ENCODE results near the gene CPXM2. TPM values are rescaled to one million over a fixed set of nuclear protein-coding genes. Genes with fewer than 3 reads are reported as not detected.

CPXM2 gene
- total and polyA plus RNA-seq, 2 donors (not counting 1 experiment from before 2014, with no cell fraction given): 3.1 to 48.1 TPM

DNA sequence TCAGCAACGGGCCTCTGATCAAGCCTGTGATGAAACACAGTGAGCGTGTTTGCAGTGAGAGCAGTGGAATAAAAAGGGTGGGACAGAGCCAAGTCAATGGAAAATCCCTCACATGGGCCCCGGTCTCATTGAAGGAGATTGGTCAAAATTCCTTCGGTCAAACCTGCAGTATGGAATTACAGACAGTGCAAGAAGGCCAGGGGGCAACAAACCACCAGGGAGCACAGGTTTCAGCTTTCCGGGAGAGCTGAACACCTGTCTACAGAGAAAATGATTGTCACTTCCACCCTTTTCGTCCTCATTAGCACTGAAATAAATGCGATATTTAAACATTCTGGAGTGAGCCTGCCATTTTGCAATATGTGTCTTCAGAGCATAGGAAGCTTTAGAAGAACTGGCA lies 132.6 kb downstream of the CPXM2 start:
- H3K4me2 ChIP-seq (ENCODE audit: extremely low read depth, insufficient read depth, low read length): no peak overlapping the region
- H3K27ac ChIP-seq (ENCODE audit: insufficient read depth, low read length): no peak overlapping the region
- no peaks in the 10 kb centered on the region for H4K20me1 ChIP-seq (ENCODE audit: control insufficient read depth, extremely low read depth, insufficient read depth, low read length)
- TF ChIP-seq EZH2 (IDR thresholded peaks at IDR 0.05; ENCODE audit: low read length, missing control alignments): no peak
- TF ChIP-seq, protein P1, sequence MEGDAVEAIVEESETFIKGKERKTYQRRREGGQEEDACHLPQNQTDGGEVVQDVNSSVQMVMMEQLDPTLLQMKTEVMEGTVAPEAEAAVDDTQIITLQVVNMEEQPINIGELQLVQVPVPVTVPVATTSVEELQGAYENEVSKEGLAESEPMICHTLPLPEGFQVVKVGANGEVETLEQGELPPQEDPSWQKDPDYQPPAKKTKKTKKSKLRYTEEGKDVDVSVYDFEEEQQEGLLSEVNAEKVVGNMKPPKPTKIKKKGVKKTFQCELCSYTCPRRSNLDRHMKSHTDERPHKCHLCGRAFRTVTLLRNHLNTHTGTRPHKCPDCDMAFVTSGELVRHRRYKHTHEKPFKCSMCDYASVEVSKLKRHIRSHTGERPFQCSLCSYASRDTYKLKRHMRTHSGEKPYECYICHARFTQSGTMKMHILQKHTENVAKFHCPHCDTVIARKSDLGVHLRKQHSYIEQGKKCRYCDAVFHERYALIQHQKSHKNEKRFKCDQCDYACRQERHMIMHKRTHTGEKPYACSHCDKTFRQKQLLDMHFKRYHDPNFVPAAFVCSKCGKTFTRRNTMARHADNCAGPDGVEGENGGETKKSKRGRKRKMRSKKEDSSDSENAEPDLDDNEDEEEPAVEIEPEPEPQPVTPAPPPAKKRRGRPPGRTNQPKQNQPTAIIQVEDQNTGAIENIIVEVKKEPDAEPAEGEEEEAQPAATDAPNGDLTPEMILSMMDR (conservative IDR thresholded peaks at IDR 0.05 in 1 of 2, IDR thresholded peaks at IDR 0.05 in 1 of 2; ENCODE audit: low read depth in 1 of 2, low read length in 2 of 2): no peak
- H3K9me3 ChIP-seq (ENCODE audit: control insufficient read depth, insufficient read depth, low read depth, low read length): no peaks in the 10 kb centered on the region
- H3K79me2 ChIP-seq (ENCODE audit: control insufficient read depth, insufficient read depth, low read length): no peaks in the 10 kb centered on the region
- no peaks in the 10 kb centered on the region for H3K4me1 ChIP-seq (ENCODE audit: control insufficient read depth, extremely low read depth, insufficient read depth, low read length)
- H2AFZ ChIP-seq (ENCODE audit: low read length): no peak overlapping the region
- H3K4me3 ChIP-seq (replicated peaks in 1 of 4; ENCODE audit: control extremely low read depth in 1 of 4, insufficient read depth in 1 of 4, low read depth in 3 of 4, low read length in 4 of 4): no peak overlapping the region
- H3K27me3 ChIP-seq (ENCODE audit: control insufficient read depth, insufficient read depth, low read length): no peaks in the 10 kb centered on the region
- no peak for DNase-seq (ENCODE audit: low read depth in 2 of 2)
- no peak overlapping the region for H3K9ac ChIP-seq (ENCODE audit: insufficient read depth, low read length)
- no peaks in the 10 kb centered on the region for H3K36me3 ChIP-seq (ENCODE audit: control insufficient read depth, insufficient read depth, low read length)

DNA sequence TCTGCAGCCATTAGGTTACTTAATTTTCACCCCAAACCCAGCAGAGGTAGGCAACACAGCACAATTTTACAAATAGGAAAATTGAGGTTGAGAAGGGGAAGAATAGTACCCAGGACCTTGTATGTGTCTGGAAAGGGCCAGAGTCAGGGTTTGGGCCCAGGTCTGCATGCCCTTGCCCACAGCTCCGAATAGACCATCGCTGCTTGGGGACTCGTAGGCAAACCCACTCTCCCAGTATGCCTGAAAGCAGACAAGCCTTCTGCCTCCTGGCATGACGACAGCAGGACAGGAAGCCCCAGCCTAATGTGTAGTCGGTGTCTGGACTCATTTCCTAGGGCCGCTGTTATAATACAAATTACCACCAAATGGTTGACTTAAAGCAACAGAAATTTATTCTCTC lies 133.8 kb downstream of the CPXM2 start:
- Histone ChIP-seq H3K79me2 (ENCODE audit: control insufficient read depth, insufficient read depth, low read length) (no peaks in the 10 kb centered on the region), H4K20me1 (ENCODE audit: control insufficient read depth, extremely low read depth, insufficient read depth, low read length) (no peaks in the 10 kb centered on the region), H3K9ac (ENCODE audit: insufficient read depth, low read length) (no peak overlapping the region), H3K4me3 (replicated peaks in 1 of 4; ENCODE audit: control extremely low read depth in 1 of 4, insufficient read depth in 1 of 4, low read depth in 3 of 4, low read length in 4 of 4) (no peak overlapping the region), H3K27me3 (ENCODE audit: control insufficient read depth, insufficient read depth, low read length) (no peaks in the 10 kb centered on the region), H2AFZ (ENCODE audit: low read length) (no peak overlapping the region), H3K4me2 (ENCODE audit: extremely low read depth, insufficient read depth, low read length) (no peak overlapping the region), H3K27ac (ENCODE audit: insufficient read depth, low read length) (no peak overlapping the region), H3K9me3 (ENCODE audit: control insufficient read depth, insufficient read depth, low read depth, low read length) (no peaks in the 10 kb centered on the region), H3K36me3 (ENCODE audit: control insufficient read depth, insufficient read depth, low read length) (no peaks in the 10 kb centered on the region), H3K4me1 (ENCODE audit: control insufficient read depth, extremely low read depth, insufficient read depth, low read length) (no peaks in the 10 kb centered on the region)
- no peak for TF ChIP-seq EZH2 (IDR thresholded peaks at IDR 0.05; ENCODE audit: low read length, missing control alignments)
- TF ChIP-seq, protein P1 (conservative IDR thresholded peaks at IDR 0.05 in 1 of 2, IDR thresholded peaks at IDR 0.05 in 1 of 2; ENCODE audit: low read depth in 1 of 2, low read length in 2 of 2): no peak
- no peak for DNase-seq (ENCODE audit: low read depth in 2 of 2)

DNA sequence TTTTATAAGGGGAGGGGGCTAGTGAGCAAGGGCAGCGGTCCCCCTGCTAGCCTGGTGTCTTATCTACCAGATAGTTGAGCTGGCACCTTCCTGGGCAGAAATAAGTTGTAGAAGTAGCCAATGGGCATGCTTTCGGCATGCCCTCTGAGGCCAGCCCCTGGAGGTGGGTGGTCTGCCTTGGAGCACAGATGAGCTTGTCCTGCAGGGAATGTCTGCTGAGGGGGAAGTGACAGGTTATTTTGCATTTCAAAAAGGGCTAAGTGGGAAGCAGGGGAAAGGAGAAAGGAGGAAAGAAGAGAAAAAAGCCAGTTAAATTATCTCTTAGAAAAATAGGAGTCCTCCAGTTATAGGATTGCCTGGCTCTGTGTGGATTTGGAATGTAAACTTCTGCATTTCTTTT lies 136.5 kb downstream of the CPXM2 start:
- Histone ChIP-seq H3K36me3 (ENCODE audit: control insufficient read depth, insufficient read depth, low read length) (no peaks in the 10 kb centered on the region), H2AFZ (ENCODE audit: low read length) (no peak overlapping the region), H4K20me1 (ENCODE audit: control insufficient read depth, extremely low read depth, insufficient read depth, low read length) (no peaks in the 10 kb centered on the region), H3K27ac (ENCODE audit: insufficient read depth, low read length) (no peak overlapping the region), H3K4me3 (replicated peaks in 1 of 4; ENCODE audit: control extremely low read depth in 1 of 4, insufficient read depth in 1 of 4, low read depth in 3 of 4, low read length in 4 of 4) (no peak overlapping the region), H3K27me3 (ENCODE audit: control insufficient read depth, insufficient read depth, low read length) (no peaks in the 10 kb centered on the region), H3K9me3 (ENCODE audit: control insufficient read depth, insufficient read depth, low read depth, low read length) (no peaks in the 10 kb centered on the region), H3K4me1 (ENCODE audit: control insufficient read depth, extremely low read depth, insufficient read depth, low read length) (no peaks in the 10 kb centered on the region), H3K9ac (ENCODE audit: insufficient read depth, low read length) (no peak overlapping the region), H3K79me2 (ENCODE audit: control insufficient read depth, insufficient read depth, low read length) (no peaks in the 10 kb centered on the region), H3K4me2 (ENCODE audit: extremely low read depth, insufficient read depth, low read length) (no peak overlapping the region)
- TF ChIP-seq, protein P1 (conservative IDR thresholded peaks at IDR 0.05 in 1 of 2, IDR thresholded peaks at IDR 0.05 in 1 of 2; ENCODE audit: low read depth in 1 of 2, low read length in 2 of 2): no peak
- no peak for TF ChIP-seq EZH2 (IDR thresholded peaks at IDR 0.05; ENCODE audit: low read length, missing control alignments)
- no peak for DNase-seq (ENCODE audit: low read depth in 2 of 2)
